ENCODE measurements around the gene FCER2.

The FCER2 gene

DNA sequence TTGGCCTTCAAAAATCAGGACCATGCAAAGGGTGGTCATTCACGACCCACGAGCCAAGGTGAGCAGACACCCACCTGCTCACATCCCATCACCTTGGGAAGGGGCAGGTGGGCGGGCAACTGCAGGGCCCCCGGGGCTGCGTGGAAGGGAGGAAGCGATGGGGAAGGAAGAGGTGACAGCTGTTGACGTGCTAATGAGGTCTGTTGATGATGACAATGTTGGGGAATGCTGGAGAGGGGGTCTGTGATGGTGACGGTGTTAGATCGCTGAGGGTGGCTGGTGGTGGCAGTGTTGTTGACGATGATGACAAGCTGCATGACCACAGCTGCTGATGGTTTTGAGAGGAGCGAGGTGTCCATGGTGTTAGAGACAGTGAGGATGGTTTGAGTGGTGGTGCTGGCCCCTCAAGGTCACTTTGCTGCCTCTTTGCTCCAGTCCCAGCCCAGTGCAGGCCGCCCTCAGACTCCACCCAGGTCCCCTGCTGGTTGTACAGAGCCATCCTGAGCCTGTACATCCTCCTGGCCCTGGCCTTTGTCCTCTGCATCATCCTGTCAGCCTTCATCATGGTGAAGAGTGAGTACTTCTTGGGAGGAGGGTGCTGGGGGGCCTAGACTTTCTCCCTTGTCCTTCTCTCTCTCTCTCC is 24.1 kb downstream of the FCER2 start:
- no peak for DNase-seq (ENCODE audit: low read depth in 2 of 2)

GRCh38 chr19:7676854-7677253 is 25.1 kb downstream of the FCER2 start, which contains the start of gene MCEMP1:
MCEMP1 (plus strand) TSS chr19:7677090; CDS start chr19:7677121, 31 bp downstream.
- no peak for DNase-seq (ENCODE audit: low read depth in 2 of 2)

DNA sequence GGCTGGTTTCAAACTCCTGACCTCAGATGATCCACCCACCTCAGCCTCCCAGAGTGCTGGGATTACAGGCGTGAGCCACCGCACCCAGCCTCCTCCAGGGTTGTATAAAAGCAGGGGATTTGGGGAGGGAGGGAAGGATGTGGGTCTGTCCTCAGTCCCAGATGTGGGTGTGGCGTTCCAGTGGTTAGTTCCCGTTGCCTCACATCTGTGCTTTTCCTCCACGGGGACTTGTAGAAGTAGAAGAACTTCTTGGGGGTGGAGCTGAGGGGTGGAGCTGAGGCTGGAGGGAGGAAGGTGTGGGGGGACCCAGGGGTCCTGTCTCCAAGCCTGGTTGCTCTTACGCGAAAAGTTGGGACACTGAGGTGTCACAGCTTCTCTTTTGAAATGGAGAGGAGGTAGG is 25.6 kb downstream of the FCER2 start:
- DNase-seq (ENCODE audit: low read depth in 2 of 2) = no peak

DNA sequence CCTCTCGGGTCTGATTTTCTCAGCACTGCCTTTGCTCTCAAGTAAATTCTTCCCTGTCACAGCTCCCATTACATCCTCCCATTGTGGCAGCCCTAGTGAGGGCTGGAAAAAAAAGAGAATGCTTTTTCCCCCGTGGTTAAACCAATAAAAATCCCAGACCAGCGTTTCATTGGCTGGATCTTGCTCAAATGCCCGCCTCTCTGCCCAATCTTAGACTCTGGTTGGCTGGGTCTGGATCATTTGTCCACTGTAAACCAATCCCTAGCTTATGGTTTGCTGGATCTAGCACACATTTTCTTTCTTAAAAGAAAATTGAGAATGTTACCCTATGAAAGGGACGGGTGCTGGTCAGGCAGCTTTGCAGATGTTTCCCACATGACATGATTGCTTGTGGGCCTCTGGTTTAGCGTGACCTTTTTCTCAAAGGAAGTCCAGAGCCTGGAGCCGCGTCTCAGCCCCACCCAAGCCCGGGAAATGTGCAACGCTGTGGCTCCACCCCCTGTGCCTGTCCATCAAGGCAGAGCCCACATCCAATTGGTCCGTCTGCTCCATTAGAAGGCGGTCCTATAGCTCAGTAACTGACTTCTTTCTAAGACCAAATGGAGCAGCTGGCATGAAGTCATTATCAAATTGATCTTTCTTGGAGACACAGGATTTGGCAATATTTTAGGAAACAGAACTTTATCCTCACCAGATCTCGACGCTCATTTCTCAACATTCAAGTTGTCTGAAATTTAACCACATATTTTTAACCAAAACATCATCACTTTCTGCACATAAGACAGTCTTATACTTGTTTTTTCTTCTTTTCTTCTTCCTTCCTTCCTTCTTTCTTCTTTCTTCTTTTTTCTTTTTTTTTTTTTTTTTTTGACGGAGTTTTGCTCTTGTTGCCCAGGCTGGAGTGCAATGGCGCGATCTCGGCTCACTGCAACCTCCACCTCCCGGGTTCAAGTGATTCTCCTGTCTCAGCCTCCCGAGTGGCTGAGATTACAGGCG is 27.6 kb downstream of the FCER2 start:
- no peak for DNase-seq (ENCODE audit: low read depth in 2 of 2)

GRCh38 chr19:7672522-7672921 is 29.4 kb downstream of the FCER2 start:
- DNase-seq (ENCODE audit: low read depth in 2 of 2) = no peak

DNA sequence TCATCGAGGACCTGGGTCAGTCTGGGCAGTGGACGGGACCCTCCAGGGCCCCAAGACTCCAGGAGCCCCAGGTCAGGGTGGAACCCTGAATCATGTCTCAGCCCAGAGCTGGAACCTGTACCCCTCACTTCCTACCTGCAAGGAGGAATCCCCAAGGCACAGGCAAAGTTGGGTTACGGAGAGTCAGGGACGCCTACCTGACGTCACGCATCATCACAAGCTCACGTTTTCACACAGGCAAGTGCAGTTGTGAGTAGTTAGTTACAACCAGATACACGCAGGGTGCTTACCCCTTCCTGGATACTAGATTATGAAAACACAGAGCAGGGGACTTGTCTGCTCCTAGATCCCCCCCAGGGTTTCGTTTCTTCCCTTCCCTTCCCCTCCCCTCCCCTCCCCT is 31.1 kb downstream of the FCER2 start:
- no peak for DNase-seq (ENCODE audit: low read depth in 2 of 2)

DNA sequence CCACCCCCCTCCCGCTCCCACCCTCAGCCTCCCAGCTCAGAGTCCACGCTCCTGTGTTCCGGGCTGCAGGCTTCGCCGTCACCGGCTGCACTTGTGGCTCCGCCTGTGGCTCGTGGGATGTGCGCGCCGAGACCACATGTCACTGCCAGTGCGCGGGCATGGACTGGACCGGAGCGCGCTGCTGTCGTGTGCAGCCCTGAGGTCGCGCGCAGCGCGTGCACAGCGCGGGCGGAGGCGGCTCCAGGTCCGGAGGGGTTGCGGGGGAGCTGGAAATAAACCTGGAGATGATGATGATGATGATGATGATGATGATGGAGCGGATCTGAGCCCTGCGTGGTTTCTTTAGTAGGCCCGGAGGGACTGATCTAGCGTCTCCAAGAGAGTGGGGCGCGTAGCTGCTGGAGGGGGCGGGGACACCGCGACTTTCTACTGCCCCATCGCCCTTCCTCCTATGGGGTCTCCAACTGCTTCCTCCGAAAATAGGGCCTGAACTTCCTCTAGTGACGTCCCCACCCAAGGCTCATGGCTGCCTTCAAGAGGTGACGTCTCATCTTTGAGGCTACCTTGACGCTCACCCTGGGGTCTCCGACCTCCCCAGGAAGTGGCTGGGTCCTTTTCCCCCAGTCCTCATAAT is 31.7 kb downstream of the FCER2 start:
- no peak for DNase-seq (ENCODE audit: low read depth in 2 of 2)

DNA sequence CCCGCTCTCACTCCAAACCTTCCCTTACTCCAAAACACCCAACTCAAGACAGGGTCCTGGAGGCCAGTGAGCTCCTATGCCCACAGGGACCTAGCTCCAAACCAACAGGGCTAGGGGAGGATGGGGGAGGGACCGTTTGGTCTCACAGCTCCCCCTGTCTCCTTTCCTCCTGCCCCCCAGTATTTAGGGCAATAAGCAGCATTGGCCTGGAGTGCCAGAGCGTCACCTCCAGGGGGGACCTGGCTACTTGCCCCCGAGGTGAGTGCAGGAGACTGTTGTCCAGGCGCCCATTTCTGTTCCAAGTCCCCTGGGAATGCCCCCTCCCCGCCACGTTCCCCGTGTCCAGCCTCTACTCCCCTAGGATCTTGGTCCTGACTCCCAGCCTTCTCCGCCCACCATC is 32.3 kb downstream of the FCER2 start:
- DNase-seq (ENCODE audit: low read depth in 2 of 2) = no peak

DNA sequence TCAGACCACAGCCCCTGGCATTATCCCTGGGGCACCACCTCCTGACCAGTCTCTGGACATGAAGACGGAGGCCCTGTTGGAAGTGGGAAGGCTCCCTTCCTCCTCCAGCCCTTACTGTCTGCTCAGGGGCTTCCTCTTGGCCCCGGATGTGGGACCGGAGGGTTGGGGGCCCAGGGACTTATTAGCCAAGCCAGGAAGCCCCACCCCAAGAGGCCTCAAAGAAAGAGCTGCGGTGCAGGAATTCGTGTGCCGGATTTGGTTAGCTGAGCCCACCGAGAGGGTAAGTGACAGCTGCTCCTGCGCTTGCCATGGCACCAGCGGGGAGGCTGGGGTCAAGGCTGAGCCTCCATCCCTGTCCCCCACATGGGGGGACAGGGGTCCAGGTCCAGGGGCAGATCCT is 33.1 kb downstream of the FCER2 start, which contains the start of gene RETN:
Gene RETN (plus strand): TSS at position 208 of the 400 bp plus-strand sequence. CDS start 278 bp downstream, outside the sequence.
- no peak for DNase-seq (ENCODE audit: low read depth in 2 of 2)

DNA sequence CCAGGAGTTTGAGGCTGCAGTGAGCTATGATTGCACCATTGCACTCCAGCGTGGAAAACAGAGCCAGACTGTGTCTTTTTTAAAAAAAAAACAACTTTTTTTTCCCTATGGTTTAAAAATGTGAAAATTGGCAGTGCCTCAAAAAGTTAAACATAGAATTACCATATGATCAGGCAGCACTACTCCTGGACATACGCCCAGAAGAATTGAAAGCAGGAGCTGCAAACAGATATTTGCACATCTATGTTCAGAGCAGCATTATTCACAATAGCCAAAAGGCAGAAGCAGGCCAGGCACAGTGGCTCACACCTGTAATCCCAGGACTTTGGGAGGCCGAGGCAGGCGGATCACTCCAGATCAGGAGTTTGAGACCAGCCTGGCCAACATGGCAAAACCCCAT is 36.9 kb downstream of the FCER2 start:
- DNase-seq (ENCODE audit: low read depth in 2 of 2) = no peak

DNA sequence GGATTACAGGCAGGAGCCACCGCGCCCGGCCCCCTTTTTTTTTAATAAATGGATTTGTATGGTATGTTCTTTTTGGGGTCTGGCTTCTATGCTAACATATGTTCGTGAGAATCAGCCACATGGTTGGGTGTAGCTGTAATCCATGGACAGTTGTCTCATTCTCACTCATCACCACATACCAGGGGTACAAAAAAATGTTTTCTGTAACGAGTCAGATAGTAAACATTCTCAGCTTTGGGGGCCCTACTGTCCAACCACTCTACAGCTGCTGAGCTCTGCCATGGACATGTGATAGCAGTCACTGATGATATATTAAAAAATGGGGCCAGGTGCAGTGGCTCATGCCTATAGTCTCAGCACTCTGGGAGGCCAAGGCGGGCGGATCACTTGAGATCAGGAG is 38.2 kb downstream of the FCER2 start:
- DNase-seq (ENCODE audit: low read depth in 2 of 2) = no peak

- DNase-seq (ENCODE audit: low read depth in 2 of 2) = no peak
Observed at GRCh38 chr19:7662657-7663056, 39.3 kb downstream of the FCER2 start.

DNA sequence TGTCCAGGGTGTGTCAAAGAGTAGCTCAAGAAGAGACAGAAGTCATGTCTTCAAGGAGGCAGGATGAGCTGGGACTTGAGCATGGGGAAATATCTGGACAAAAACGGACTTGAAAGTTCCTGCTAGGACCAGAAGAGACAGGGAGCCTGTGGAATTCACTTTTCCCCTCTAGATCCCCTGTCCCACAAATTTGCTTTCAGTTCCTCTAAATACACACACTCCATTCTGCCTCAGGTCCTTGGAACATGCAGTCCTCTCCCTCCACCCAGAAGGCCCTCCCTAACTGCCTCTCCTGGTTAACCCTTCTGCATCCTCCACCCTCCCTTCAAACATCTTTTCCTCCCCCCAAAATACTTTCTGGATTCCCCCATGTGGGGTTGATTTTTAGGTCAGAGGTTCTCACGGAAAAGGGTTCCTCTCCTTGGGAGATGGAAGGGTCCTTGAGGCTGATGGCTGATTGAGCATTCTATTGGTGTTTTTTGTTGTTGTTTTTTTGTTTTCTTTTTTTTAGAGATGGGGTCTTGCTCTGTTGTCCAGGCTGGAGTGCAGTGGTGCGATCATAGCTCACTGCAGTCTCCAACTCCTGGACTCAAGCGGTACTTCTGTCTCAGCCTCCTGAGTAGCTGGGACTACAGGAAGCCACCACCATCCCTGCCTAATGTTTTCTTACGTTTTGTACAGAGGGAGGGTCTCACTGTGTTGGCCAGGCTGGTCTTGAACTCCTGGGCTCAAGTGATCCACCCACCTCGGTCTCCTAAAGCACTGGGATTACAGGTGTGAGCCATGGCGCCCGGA is 40.0 kb downstream of the FCER2 start:
- DNase-seq (ENCODE audit: low read depth in 2 of 2) = no peak

DNA sequence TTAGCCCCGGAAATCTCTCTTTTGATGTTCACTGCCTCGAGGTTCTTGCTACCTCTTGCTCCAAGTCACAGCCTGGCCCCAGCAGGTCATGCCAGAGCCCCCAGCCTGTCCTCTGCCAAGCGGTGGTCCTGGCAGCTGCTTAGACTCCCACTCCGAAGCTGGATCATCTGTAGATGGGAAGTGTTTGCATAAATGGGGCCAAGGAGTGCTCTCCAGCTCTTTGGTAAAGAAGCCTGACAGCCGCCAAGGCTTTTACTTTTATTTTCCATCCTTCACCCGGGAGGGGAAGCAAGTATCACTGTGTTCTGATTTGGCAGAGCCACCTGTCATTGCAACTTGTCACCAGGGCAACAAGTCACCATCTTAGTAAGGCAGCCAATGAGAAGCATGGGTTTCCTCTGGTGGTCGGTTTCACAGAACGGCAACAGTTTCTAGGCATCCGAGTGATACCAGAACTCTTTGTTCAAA is 43.7 kb downstream of the FCER2 start:
- DNase-seq (ENCODE audit: low read depth in 2 of 2) = no peak

DNA sequence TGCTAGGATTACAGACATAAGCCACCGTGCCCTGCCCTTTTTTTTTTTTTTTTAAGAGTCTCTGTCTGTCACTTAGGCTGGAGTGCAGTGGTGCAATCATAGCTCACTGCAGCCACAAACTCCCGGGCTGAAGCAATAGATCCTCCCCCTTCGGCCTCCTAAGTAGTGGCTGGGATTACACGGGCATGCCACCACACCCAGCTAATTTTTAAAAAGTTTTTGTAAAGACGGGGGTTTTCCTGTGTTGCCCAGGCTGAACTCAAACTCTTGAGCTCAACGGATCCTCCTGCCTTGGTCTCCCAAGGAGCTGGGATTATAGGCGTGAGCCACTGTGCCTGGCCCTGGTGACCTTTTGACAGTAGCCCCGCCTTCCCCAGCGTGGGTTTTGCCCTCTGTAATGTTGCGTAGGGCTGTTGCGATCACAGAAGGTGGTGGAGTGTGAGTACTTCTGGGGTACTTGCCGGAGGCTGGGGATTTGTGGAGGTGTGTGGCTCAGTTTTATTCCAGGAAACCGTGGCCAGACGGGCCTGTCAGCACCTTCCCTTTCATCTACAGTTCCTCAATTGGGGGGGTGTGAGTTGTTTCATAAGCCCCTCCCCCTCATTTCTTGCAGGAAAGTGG is 44.7 kb downstream of the FCER2 start:
- no peak for DNase-seq (ENCODE audit: low read depth in 2 of 2)

DNA sequence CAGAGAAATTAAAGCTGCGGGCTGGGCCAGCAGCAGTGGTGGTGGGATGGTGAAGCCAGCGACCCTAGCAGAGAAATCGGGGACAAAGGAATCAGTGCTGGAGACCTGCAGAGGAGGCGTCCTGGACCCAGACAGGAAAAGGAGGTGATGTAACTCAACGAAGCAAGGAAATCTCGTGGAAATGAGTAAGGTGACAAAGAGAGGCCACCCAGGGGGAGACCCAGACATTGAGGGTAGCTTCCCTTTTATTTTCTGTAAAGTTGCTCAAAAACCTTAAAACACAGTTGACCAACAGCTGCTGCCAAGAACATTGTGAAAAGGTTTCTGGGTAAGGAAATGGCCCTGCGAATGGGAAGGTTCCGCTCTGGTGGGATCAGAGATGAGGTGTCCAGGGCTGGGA is 46.4 kb downstream of the FCER2 start:
- no peak for DNase-seq (ENCODE audit: low read depth in 2 of 2)

- DNase-seq (ENCODE audit: low read depth in 2 of 2) = no peak
Observed at GRCh38 chr19:7654401-7654800, 47.5 kb downstream of the FCER2 start.

DNA sequence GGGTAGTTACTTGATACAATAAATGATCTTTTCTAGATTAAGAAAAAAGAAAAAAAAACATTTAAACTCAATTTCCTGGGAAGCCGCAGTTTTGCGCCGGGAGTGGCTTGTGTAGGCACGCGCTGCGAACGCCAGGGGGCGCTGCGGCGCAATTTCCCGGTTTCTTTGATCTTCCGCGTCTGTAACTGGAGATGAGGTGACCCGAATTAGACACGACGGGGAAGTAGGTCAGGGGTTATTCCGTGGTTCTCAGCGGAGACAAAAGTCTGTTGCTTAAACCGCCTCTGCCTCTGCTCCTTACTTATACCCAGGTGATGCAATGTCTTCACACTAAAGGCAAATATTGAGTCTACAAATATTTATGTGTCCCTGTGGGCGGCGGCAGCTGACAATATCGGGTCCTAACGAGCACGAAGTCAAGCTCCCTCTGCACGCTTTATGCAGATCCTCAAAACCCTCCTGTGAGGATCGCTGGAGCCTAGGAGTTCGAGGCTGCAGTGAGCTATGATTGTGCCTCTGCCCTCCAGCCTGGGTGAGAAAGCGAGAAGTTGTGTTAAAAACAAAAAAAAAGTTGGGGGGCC is 49.8 kb downstream of the FCER2 start:
- peak; percentile 70 to 80 for DNase-seq (ENCODE audit: low read depth in 2 of 2)

- DNase-seq (ENCODE audit: low read depth in 2 of 2) = no peak
Observed at GRCh38 chr19:7650148-7650547, 51.8 kb downstream of the FCER2 start.

DNA sequence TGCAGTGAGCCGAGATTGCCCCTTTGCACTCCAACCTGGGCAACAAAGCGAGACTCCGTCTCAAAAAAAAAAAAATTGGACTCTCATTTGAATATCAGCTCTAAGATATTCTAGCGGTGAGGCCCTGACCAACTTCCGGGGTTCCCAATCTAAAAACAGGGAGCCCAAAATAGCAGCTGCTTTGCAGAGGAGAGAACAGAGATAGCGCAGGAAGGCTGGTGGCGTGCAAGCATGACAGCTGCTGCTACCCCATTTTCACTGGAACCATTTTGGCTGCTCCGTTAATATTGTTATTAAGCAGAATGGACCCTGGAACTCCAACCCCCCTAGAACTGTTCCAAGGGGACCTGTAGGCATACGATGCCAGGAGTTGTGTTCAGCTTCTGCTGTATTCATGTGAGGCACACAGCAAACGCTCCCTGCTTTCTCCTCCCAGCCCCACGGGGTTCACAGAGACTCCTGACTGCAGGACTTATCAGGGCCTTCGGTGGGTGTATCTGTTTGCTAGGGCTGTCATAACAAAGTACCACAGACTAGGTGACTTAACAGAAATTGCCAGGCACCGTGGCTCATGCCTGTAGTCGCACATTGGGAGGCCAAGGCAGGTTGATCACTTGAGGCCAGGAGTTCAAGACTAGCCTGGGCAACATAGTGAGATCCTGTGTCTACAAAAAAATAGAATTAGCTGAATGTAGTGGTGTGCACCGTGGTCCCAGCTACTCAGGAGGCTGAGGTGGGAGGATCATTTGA is 53.5 kb downstream of the FCER2 start:
- no peak for DNase-seq (ENCODE audit: low read depth in 2 of 2)
